SK-N-SH treated with all-trans-retinoic acid at 6 μM for 48 hours (cell line): ENCODE measurements around the gene PLVAP.

Experiments used
- CSDC2 ChIP-seq: fragments of 250-450 bp; sonication (Bioruptor Pico); IDR thresholded peaks from 2 replicates; pipeline ENCODE4 v1.5.0; 2020; ENCODE audit warnings: mild to moderate bottlenecking, moderate library complexity
- RARB ChIP-seq: fragments of 250-450 bp; sonication (Bioruptor Pico); IDR thresholded peaks from 2 replicates; pipeline ENCODE4 v1.8.0; 2021; ENCODE audit warnings: mild to moderate bottlenecking, moderate library complexity
- TCF4 ChIP-seq: fragments of 250-450 bp; sonication (Bioruptor Pico); IDR thresholded peaks from 2 replicates; pipeline ENCODE4 v1.8.0; 2021; ENCODE audit warnings: mild to moderate bottlenecking, moderate library complexity, borderline replicate concordance
- TSHZ2 ChIP-seq: fragments of 250-450 bp; sonication (Bioruptor Pico); IDR thresholded peaks from 2 replicates; pipeline ENCODE4 v1.5.0; 2020; ENCODE audit warnings: mild to moderate bottlenecking, moderate library complexity
- ZC3H10 ChIP-seq: fragments of 250-450 bp; sonication (Bioruptor Pico); IDR thresholded peaks from 2 replicates; pipeline ENCODE4 v1.5.1; 2021; ENCODE audit warnings: mild to moderate bottlenecking, moderate library complexity
- ZFP3 ChIP-seq: fragments of 250-450 bp; sonication (Bioruptor Pico); IDR thresholded peaks from 2 replicates; pipeline ENCODE4 v1.5.0; 2020; ENCODE audit warnings: mild to moderate bottlenecking, moderate library complexity
- ZFP30 ChIP-seq: fragments of 450-650 bp; formaldehyde crosslinking; IDR thresholded peaks from 2 replicates; pipeline ENCODE4 v1.5.0; 2022; ENCODE audit warnings: mild to moderate bottlenecking, moderate library complexity
- TF ChIP-seq, protein P1 (sequence below): fragments of 250-450 bp; sonication (Bioruptor Pico); IDR thresholded peaks from 2 replicates; pipeline ENCODE4 v1.5.1; 2021; ENCODE audit warnings: mild to moderate bottlenecking, moderate library complexity
- TF ChIP-seq, protein P2 (sequence below): fragments of 250-450 bp; sonication (Bioruptor Pico); IDR thresholded peaks from 2 replicates; pipeline ENCODE4 v1.8.0; 2020; ENCODE audit warnings: mild to moderate bottlenecking, moderate library complexity, borderline replicate concordance

- TF ChIP-seq ZFP3 (CRISPR knock-in tag), result no peak
- TF ChIP-seq, protein P1, sequence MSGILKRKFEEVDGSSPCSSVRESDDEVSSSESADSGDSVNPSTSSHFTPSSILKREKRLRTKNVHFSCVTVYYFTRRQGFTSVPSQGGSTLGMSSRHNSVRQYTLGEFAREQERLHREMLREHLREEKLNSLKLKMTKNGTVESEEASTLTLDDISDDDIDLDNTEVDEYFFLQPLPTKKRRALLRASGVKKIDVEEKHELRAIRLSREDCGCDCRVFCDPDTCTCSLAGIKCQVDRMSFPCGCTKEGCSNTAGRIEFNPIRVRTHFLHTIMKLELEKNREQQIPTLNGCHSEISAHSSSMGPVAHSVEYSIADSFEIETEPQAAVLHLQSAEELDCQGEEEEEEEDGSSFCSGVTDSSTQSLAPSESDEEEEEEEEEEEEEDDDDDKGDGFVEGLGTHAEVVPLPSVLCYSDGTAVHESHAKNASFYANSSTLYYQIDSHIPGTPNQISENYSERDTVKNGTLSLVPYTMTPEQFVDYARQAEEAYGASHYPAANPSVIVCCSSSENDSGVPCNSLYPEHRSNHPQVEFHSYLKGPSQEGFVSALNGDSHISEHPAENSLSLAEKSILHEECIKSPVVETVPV (CRISPR knock-in tag), result no peak
- TF ChIP-seq TSHZ2 (CRISPR knock-in tag), result no peak
- no peak for TF ChIP-seq ZFP30
- TF ChIP-seq, protein P2, sequence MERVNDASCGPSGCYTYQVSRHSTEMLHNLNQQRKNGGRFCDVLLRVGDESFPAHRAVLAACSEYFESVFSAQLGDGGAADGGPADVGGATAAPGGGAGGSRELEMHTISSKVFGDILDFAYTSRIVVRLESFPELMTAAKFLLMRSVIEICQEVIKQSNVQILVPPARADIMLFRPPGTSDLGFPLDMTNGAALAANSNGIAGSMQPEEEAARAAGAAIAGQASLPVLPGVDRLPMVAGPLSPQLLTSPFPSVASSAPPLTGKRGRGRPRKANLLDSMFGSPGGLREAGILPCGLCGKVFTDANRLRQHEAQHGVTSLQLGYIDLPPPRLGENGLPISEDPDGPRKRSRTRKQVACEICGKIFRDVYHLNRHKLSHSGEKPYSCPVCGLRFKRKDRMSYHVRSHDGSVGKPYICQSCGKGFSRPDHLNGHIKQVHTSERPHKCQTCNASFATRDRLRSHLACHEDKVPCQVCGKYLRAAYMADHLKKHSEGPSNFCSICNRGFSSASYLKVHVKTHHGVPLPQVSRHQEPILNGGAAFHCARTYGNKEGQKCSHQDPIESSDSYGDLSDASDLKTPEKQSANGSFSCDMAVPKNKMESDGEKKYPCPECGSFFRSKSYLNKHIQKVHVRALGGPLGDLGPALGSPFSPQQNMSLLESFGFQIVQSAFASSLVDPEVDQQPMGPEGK, result no peak
- no peak for TF ChIP-seq TCF4 (CRISPR knock-in tag)
- TF ChIP-seq CSDC2, result no peak
- TF ChIP-seq RARB (CRISPR knock-in tag), result no peak
- no peak for TF ChIP-seq ZC3H10 (CRISPR knock-in tag)
Measured at GRCh38 chr19:17302391-17303166, 74.6 kb downstream of the PLVAP start.
